ENCODE measurements around the gene NUDC. TPM values are rescaled to one million over a fixed set of nuclear protein-coding genes. Genes with fewer than 3 reads are reported as not detected.

NUDC gene
- total and polyA plus RNA-seq, 2 of the 13 experiments (the other 11 are each of a cell fraction or from before 2014, with no cell fraction given) = 34.7 to 104 TPM

- TF ChIP-seq ZNF468 (CRISPR knock-in tag; IDR thresholded peaks at IDR 0.05) (no peak), ZHX1 (CRISPR knock-in tag; IDR thresholded peaks at IDR 0.05; ENCODE audit: low read depth) (0 out of 2 replicates have a peak, but pooled peaks have one; percentile 54), ZNF33A (CRISPR knock-in tag; IDR thresholded peaks at IDR 0.05; ENCODE audit: borderline replicate concordance) (0 out of 2 replicates have a peak, but pooled peaks have one; percentile 37), DNMT3B (CRISPR knock-in tag; conservative IDR thresholded peaks at IDR 0.05) (0 out of 2 replicates have a peak, but pooled peaks have one; percentile 59), ZNF138 (CRISPR knock-in tag; IDR thresholded peaks at IDR 0.05; ENCODE audit: low read depth) (peak; percentile 76; the same call in 1 of the 2 replicates), FOXJ3 (CRISPR knock-in tag; IDR thresholded peaks at IDR 0.05; ENCODE audit: borderline replicate concordance) (peak; percentile 63; the same call in 1 of the 2 replicates), ZFP62 (CRISPR knock-in tag; IDR thresholded peaks at IDR 0.05) (no peak), PAXIP1 (CRISPR knock-in tag; conservative IDR thresholded peaks at IDR 0.05) (peak; percentile 38; the same call in 1 of the 2 replicates)
- TF ChIP-seq, protein P1, sequence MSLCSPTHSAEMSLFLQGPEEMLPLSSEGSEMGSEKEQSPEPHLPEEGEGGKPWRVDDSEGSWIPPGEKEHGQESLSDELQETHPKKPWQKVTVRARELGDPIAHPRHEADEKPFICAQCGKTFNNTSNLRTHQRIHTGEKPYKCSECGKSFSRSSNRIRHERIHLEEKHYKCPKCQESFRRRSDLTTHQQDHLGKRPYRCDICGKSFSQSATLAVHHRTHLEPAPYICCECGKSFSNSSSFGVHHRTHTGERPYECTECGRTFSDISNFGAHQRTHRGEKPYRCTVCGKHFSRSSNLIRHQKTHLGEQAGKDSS (CRISPR knock-in tag; IDR thresholded peaks at IDR 0.05; ENCODE audit: borderline replicate concordance, low read depth) = 0 out of 2 replicates have a peak, but pooled peaks have one; percentile 78
- TF ChIP-seq, protein P2, sequence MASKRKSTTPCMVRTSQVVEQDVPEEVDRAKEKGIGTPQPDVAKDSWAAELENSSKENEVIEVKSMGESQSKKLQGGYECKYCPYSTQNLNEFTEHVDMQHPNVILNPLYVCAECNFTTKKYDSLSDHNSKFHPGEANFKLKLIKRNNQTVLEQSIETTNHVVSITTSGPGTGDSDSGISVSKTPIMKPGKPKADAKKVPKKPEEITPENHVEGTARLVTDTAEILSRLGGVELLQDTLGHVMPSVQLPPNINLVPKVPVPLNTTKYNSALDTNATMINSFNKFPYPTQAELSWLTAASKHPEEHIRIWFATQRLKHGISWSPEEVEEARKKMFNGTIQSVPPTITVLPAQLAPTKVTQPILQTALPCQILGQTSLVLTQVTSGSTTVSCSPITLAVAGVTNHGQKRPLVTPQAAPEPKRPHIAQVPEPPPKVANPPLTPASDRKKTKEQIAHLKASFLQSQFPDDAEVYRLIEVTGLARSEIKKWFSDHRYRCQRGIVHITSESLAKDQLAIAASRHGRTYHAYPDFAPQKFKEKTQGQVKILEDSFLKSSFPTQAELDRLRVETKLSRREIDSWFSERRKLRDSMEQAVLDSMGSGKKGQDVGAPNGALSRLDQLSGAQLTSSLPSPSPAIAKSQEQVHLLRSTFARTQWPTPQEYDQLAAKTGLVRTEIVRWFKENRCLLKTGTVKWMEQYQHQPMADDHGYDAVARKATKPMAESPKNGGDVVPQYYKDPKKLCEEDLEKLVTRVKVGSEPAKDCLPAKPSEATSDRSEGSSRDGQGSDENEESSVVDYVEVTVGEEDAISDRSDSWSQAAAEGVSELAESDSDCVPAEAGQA (IDR thresholded peaks at IDR 0.05; ENCODE audit: low read depth) = peak; percentile 74
- TF ChIP-seq, protein P2 (CRISPR knock-in tag; IDR thresholded peaks at IDR 0.05; ENCODE audit: borderline replicate concordance) = no peak
Measured at GRCh38 chr1:26900001-26900814, 21.3 kb upstream of the NUDC start, which contains the start of gene GPATCH3 (continued).

Data from HepG2 (cell line).